A549 treated with CpdA at 1 μM for 4 hours (cell line): ENCODE data around the gene YBX2. TPM values are rescaled to one million over a fixed set of nuclear protein-coding genes. Genes with fewer than 3 reads are reported as not detected.

Experiments
- total RNA-seq: library from RNA; stranded (reverse); fragments of 200-300 nt; extraction: Qiagen RNA extraction; gene quantifications from 5 replicates; pipeline ENCODE4 v1.2.3, GENCODE V29; 2022; ENCODE audit warnings: low read depth

The YBX2 gene
- total RNA-seq: 0.45 to 0.97 TPM (median 0.60 TPM) in 4 of 5 replicates, not detected in the other

GRCh38 chr17:7294614-7295153 is at the start of gene YBX2:
Gene YBX2, minus strand, starts transcription at chr17:7294639. Its CDS starts 139 bp downstream, at chr17:7294500.

GRCh38 chr17:7336240-7337175 is 42.1 kb upstream of the YBX2 start, which contains the start of gene ACAP1:
Gene ACAP1, plus strand, starts transcription at chr17:7336529. Its CDS starts 206 bp downstream, at chr17:7336735.

GRCh38 chr17:7328840-7329373 is 34.5 kb upstream of the YBX2 start, which contains the start of gene NEURL4:
Gene NEURL4, minus strand, starts transcription at chr17:7329335. Its CDS starts 23 bp downstream, at chr17:7329312.

GRCh38 chr17:7314719-7315569 is 20.5 kb upstream of the YBX2 start, which contains the start of gene GPS2:
Gene GPS2, minus strand, starts transcription at chr17:7315360. Its CDS starts 308 bp downstream, at chr17:7315052.

GRCh38 chr17:7306911-7307685 is 12.7 kb upstream of the YBX2 start, which contains the start of gene EIF5A:
Gene EIF5A, plus strand, starts transcription at chr17:7307628. Its CDS starts 2,008 bp downstream, at chr17:7309636.

GRCh38 chr17:7281074-7281952 is 13.1 kb downstream of the YBX2 start, which contains the start of gene SLC2A4:
Gene SLC2A4, plus strand, starts transcription at chr17:7281718. Its CDS starts 217 bp downstream, at chr17:7281935.

GRCh38 chr17:7262192-7262934 is 32.1 kb downstream of the YBX2 start, which contains the start of gene CLDN7:
Gene CLDN7, minus strand, starts transcription at chr17:7262478. Its CDS starts 435 bp downstream, at chr17:7262043.

GRCh38 chr17:7252176-7253043 is 42.0 kb downstream of the YBX2 start, which contains the start of gene ELP5:
Gene ELP5, plus strand, starts transcription at chr17:7252215. Its CDS starts 336 bp downstream, at chr17:7252551.

GRCh38 chr17:7251661-7252175 is 42.7 kb downstream of the YBX2 start, which contains the start of gene CTDNEP1:
Gene CTDNEP1, minus strand, starts transcription at chr17:7251734. Its CDS starts 438 bp downstream, at chr17:7251296.

GRCh38 chr17:7241783-7242716 is 52.4 kb downstream of the YBX2 start, which contains the start of gene GABARAP:
Gene GABARAP, minus strand, starts transcription at chr17:7242449. Its CDS starts 119 bp downstream, at chr17:7242330.

GRCh38 chr17:7239091-7240027 is 55.1 kb downstream of the YBX2 start, which contains the start of gene PHF23:
Gene PHF23, minus strand, starts transcription at chr17:7239457. Its CDS starts 178 bp downstream, at chr17:7239279.

